Upper lobe of left lung (tissue), 4 donors: ENCODE measurements around the gene ICA1L.

Experiments used
- POLR2AphosphoS5 ChIP-seq, 2 donors: sonication (generic); formaldehyde crosslinking; IDR thresholded peaks; one replicate each; pipeline ENCODE4 v1.5.1; 2017; ENCODE audit warnings: antibody characterized with exemption in 2 of 2
- TF ChIP-seq, protein P1 (sequence below), 6 experiments: fragments of 450-650 bp in 4 of 6; fragments of 200-600 bp in 2 of 6; sonication (generic) in 2 of 6; IDR thresholded peaks; one replicate each; pipeline ENCODE4 v1.5.1; 2016 to 2019; ENCODE audit warnings: antibody characterized with exemption in 6 of 6

DNA sequence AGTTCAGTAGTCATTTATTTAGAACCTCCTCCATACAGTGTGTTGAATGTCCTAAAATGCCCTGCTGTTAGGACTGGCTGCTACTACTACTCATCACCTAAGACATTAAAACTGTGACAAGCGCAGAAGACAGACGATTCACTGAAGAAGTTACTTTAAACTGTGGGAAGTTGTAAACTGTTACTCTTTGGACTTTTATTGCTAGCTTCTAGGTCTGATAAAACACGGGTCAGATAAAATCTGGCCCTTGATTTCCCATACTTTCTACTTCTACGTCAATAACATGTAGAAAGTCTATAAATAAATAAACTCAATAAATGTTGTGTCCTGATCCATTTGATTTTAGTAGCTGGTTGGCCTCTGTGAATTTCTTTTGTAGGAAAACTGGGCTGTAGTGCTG lies 113.4 kb downstream of the ICA1L start:
- no peak for TF ChIP-seq POLR2AphosphoS5 (IDR thresholded peaks at IDR 0.05)
- TF ChIP-seq, protein P1, sequence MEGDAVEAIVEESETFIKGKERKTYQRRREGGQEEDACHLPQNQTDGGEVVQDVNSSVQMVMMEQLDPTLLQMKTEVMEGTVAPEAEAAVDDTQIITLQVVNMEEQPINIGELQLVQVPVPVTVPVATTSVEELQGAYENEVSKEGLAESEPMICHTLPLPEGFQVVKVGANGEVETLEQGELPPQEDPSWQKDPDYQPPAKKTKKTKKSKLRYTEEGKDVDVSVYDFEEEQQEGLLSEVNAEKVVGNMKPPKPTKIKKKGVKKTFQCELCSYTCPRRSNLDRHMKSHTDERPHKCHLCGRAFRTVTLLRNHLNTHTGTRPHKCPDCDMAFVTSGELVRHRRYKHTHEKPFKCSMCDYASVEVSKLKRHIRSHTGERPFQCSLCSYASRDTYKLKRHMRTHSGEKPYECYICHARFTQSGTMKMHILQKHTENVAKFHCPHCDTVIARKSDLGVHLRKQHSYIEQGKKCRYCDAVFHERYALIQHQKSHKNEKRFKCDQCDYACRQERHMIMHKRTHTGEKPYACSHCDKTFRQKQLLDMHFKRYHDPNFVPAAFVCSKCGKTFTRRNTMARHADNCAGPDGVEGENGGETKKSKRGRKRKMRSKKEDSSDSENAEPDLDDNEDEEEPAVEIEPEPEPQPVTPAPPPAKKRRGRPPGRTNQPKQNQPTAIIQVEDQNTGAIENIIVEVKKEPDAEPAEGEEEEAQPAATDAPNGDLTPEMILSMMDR (IDR thresholded peaks at IDR 0.05), result no peak
